Keratinocyte (primary cell): ENCODE results near the gene MOB2. TPM values are rescaled to one million over a fixed set of nuclear protein-coding genes. Genes with fewer than 3 reads are reported as not detected.

Experiments used
- DNase-seq: peaks from one replicate; pipeline ENCODE4 v3.0.0-alpha.2; 2011; ENCODE audit warnings: low read depth, missing footprints, low spot score
- FAIRE-seq: peaks from 2 replicates; lab custom pipeline; 2011; peaks lifted over from hg19 to GRCh38; lab: Jason Lieb, UNC
- H2AFZ ChIP-seq: 2 replicates; pipeline ENCODE4 v1.6.0; 2012; ENCODE audit warnings: low read length, control low read depth, inconsistent platforms; ENCODE audit not compliant: control insufficient read depth
- H3K27ac ChIP-seq: 2 replicates; pipeline ENCODE4 v1.5.1; 2011; ENCODE audit warnings: low read length; ENCODE audit not compliant: control insufficient read depth, insufficient read depth
- H3K27me3 ChIP-seq: 3 replicates; pipeline ENCODE4 v1.6.0; 2011; ENCODE audit warnings: low read length; ENCODE audit not compliant: control insufficient read depth, insufficient read depth; ENCODE audit errors: extremely low read depth
- H3K36me3 ChIP-seq, 2 experiments: 2 replicates in 1 of 2; 3 replicates in 1 of 2; pipeline ENCODE4 v1.5.1; 2011; ENCODE audit warnings: low read length in 2 of 2, mild to moderate bottlenecking in 1 of 2; ENCODE audit not compliant: control insufficient read depth in 2 of 2, insufficient read depth in 2 of 2; ENCODE audit errors: extremely low read depth in 1 of 2
- H3K4me1 ChIP-seq: 3 replicates; pipeline ENCODE4 v1.5.1; 2011; ENCODE audit warnings: low read length; ENCODE audit not compliant: control insufficient read depth, insufficient read depth; ENCODE audit errors: extremely low read depth
- H3K4me2 ChIP-seq: 3 replicates; pipeline ENCODE4 v1.6.0; 2011; ENCODE audit warnings: low read depth, low read length; ENCODE audit not compliant: control insufficient read depth, insufficient read depth; ENCODE audit errors: extremely low read depth
- H3K4me3 ChIP-seq, 3 experiments: fragments of 200-600 bp in 1 of 3; sonication (generic) in 1 of 3; 2 replicates in 2 of 3; 3 replicates in 1 of 3; pipeline ENCODE4 v1.5.1; 2011 to 2016; ENCODE audit warnings: low read length in 3 of 3, mild to moderate bottlenecking in 3 of 3, control low read depth in 2 of 3, inconsistent platforms in 1 of 3, low read depth in 1 of 3, mixed read lengths in 1 of 3, mixed run types in 1 of 3, moderate library complexity in 1 of 3; ENCODE audit not compliant: control insufficient read depth in 2 of 3, insufficient read depth in 2 of 3; ENCODE audit errors: extremely low read depth in 1 of 3
- H3K79me2 ChIP-seq: 2 replicates; pipeline ENCODE4 v1.6.0; 2012; ENCODE audit warnings: low read length; ENCODE audit not compliant: control insufficient read depth, insufficient read depth
- H3K9ac ChIP-seq: 3 replicates; pipeline ENCODE4 v1.6.0; 2011; ENCODE audit warnings: low read length; ENCODE audit not compliant: control insufficient read depth, insufficient read depth; ENCODE audit errors: extremely low read depth
- H3K9me1 ChIP-seq: 3 replicates; pipeline ENCODE4 v1.6.0; 2011; ENCODE audit warnings: low read length; ENCODE audit not compliant: control insufficient read depth, insufficient read depth; ENCODE audit errors: extremely low read depth
- H3K9me3 ChIP-seq: 2 replicates; pipeline ENCODE4 v1.5.1; 2012; ENCODE audit warnings: low read depth, low read length; ENCODE audit not compliant: control insufficient read depth
- H4K20me1 ChIP-seq: 3 replicates; pipeline ENCODE4 v1.6.0; 2011; ENCODE audit warnings: low read length; ENCODE audit not compliant: control insufficient read depth, insufficient read depth; ENCODE audit errors: extremely low read depth
- EZH2 ChIP-seq: IDR thresholded peaks from one replicate; pipeline ENCODE4 v1.6.1; 2012; ENCODE audit warnings: inconsistent platforms, mild to moderate bottlenecking, low read length, moderate library complexity
- dilution Hi-C: fragments of 300-500 bp; cut with MboI; formaldehyde crosslinking; loops from one replicate; pipeline ENCODE4 v1.7.0; 2020; ENCODE audit warnings: low sequenced_read_pairs; ENCODE audit not compliant: extremely low pct_ligation_motif_present
- polyA plus RNA-seq, 5 experiments: library from polyadenylated mRNA; depleted of rRNA in 3 of 5; stranded (reverse) in 3 of 5; stranded (forward) in 1 of 5; unstranded in 1 of 5; fragments of >200 nt; gene quantifications; 1 replicate in 1 of 5; 2 replicates in 3 of 5; 3 replicates in 1 of 5; pipeline versions ENCODE4 v1.2.1 to v1.2.3, GENCODE V29; 2011 to 2012; ENCODE audit warnings: missing spikeins in 2 of 5, low read depth in 1 of 5, low replicate concordance in 1 of 5
- TF ChIP-seq, protein P1 (sequence below), 3 experiments: IDR thresholded peaks in 1 of 3; conservative IDR thresholded peaks in 1 of 3; optimal IDR thresholded peaks in 1 of 3; 2 replicates in 2 of 3; 3 replicates in 1 of 3; pipeline versions ENCODE3 to v1.5.1; 2011; ENCODE audit warnings: low read length in 3 of 3, mild to moderate bottlenecking in 3 of 3, moderate library complexity in 2 of 3, control low read depth in 1 of 3, inconsistent platforms in 1 of 3; ENCODE audit not compliant: insufficient read depth in 2 of 3; ENCODE audit errors: extremely low read depth in 1 of 3

MOB2 gene
- polyA plus RNA-seq, 1 donor (not counting 4 experiments of a cell fraction or from before 2014, with no cell fraction given), result 37.7 TPM

DNA sequence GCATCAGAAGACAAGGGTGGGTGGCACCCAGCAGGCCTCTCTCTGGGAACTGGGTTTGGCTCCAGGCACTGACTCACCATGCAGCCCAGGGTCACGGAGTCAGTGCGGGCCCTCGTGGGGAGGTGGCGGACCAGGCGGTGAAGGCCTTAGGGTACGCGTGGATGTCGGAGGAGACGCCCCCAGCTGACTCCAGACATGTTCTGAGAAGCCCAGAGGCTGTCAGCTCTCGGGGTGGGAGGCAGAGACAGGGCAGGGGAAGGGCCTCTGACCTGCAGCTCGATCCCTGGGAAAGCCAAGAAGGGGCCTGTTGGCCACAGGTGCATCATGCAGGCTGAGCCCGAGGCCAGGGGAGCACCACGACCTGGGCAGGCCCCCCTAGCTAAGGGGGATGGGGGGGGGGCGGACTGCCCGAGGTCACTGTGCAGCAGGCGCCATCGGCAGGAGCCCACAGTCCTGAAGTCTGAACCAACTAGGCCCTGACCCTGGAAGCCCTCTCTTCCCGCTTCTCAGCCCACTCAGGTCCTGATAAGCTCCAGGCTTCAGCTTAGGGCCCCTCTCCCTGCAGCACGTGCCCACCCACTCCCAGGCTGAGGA lies 18.0 kb downstream of the MOB2 start:
- dilution Hi-C loops, result no loop called here
- Histone ChIP-seq H3K27me3 (no peaks in the 10 kb centered on the region), H3K4me1 (no peaks in the 10 kb centered on the region), H3K4me2 (no peak overlapping the region), H2AFZ (no peak overlapping the region), H3K9ac (no peak overlapping the region), H3K9me1 (no peaks in the 10 kb centered on the region), H3K4me3 (no peak overlapping the region), H3K9me3 (no peaks in the 10 kb centered on the region), H4K20me1 (peaks cover 3% of the 10 kb centered on the region), H3K36me3 (peaks cover 3 to 23% of the 10 kb centered on the region in 2 experiments), H3K79me2 (no peaks in the 10 kb centered on the region), H3K27ac (no peak overlapping the region)
- FAIRE-seq, result no peak
- TF ChIP-seq, protein P1, sequence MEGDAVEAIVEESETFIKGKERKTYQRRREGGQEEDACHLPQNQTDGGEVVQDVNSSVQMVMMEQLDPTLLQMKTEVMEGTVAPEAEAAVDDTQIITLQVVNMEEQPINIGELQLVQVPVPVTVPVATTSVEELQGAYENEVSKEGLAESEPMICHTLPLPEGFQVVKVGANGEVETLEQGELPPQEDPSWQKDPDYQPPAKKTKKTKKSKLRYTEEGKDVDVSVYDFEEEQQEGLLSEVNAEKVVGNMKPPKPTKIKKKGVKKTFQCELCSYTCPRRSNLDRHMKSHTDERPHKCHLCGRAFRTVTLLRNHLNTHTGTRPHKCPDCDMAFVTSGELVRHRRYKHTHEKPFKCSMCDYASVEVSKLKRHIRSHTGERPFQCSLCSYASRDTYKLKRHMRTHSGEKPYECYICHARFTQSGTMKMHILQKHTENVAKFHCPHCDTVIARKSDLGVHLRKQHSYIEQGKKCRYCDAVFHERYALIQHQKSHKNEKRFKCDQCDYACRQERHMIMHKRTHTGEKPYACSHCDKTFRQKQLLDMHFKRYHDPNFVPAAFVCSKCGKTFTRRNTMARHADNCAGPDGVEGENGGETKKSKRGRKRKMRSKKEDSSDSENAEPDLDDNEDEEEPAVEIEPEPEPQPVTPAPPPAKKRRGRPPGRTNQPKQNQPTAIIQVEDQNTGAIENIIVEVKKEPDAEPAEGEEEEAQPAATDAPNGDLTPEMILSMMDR (optimal IDR thresholded peaks at IDR 0.05 in 1 of 3, IDR thresholded peaks at IDR 0.05 in 1 of 3, conservative IDR thresholded peaks at IDR 0.05 in 1 of 3; ENCODE audit: extremely low read depth in 1 of 3, insufficient read depth in 2 of 3, low read length in 3 of 3), result no peak
- TF ChIP-seq EZH2, result no peak
- DNase-seq, result no peak

DNA sequence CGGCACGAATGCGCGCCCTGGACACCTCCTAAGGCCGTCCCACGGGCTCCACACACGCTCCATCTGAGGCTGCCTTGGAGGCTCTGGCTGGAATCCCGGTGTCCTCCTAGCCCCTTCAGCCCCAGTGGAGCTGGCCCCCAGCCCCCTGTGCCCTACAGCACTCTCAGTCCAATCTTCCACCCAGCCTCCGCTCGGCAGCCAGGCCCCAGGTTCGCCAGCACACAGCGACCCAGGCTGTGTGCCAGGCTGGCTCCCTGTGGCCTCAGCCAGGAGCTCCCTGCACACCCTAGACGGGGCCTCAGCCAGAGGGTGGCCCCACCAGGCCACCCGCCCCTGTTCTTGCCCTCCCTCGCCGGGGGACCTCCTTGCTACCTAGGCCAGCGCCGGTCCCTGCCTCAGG lies 18.6 kb downstream of the MOB2 start:
- Histone ChIP-seq H4K20me1 (peaks cover 3% of the 10 kb centered on the region), H3K36me3 (peaks cover 3 to 18% of the 10 kb centered on the region in 2 experiments), H3K4me1 (no peaks in the 10 kb centered on the region), H3K9ac (no peak overlapping the region), H3K4me3 (no peak overlapping the region), H3K9me3 (no peaks in the 10 kb centered on the region), H3K27me3 (no peaks in the 10 kb centered on the region), H3K27ac (no peak overlapping the region), H3K9me1 (no peaks in the 10 kb centered on the region), H3K79me2 (no peaks in the 10 kb centered on the region), H2AFZ (no peak overlapping the region), H3K4me2 (no peak overlapping the region)
- TF ChIP-seq, protein P1 (optimal IDR thresholded peaks at IDR 0.05 in 1 of 3, IDR thresholded peaks at IDR 0.05 in 1 of 3, conservative IDR thresholded peaks at IDR 0.05 in 1 of 3; ENCODE audit: extremely low read depth in 1 of 3, insufficient read depth in 2 of 3, low read length in 3 of 3), result no peak
- TF ChIP-seq EZH2, result no peak
- dilution Hi-C loops, result no loop called here
- FAIRE-seq, result no peak
- DNase-seq, result no peak
